ENCODE results near the gene EYA2.

DNA sequence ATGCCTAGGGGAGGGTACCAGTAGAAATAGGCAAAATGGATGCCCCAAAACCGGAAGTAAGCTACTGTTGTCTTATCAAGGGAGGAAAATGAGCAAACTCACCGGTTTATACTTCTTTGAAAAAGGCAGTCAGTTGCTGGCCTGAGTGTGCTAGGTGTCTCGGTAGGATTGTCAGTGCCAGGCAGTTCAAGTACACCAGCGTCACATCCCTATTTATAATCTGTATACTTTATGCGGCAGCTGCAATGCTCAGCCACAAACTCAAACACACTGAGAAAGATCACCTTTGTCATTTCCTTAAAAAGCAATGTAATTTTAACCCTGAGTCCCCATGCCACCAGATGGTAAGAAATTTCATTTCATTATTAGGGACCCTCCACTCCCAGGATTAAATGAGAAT lies 196.2 kb downstream of the EYA2 start:
- no peak for TF ChIP-seq CTCF (IDR thresholded peaks at IDR 0.05)
- TF ChIP-seq POLR2A (IDR thresholded peaks at IDR 0.05): no peak
